OCI-LY1 (cell line): ENCODE measurements around the gene ASPHD1.

ENCODE experiments used
- EZH2 ChIP-seq: fragments of 200-600 bp; sonication (generic), shearing (Covaris generic); IDR thresholded peaks from 2 replicates; pipeline ENCODE4 v1.8.0; 2017; ENCODE audit warnings: borderline replicate concordance, mixed run types, mild to moderate bottlenecking, antibody characterized with exemption, low read length, moderate library complexity, mixed read lengths
- TF ChIP-seq, protein P1 (sequence below): fragments of 200-600 bp; sonication (generic), shearing (Covaris generic); IDR thresholded peaks from 2 replicates; pipeline ENCODE4 v1.5.1; 2017; ENCODE audit warnings: mild to moderate bottlenecking, antibody characterized with exemption, low read length, moderate library complexity, mixed read lengths

DNA sequence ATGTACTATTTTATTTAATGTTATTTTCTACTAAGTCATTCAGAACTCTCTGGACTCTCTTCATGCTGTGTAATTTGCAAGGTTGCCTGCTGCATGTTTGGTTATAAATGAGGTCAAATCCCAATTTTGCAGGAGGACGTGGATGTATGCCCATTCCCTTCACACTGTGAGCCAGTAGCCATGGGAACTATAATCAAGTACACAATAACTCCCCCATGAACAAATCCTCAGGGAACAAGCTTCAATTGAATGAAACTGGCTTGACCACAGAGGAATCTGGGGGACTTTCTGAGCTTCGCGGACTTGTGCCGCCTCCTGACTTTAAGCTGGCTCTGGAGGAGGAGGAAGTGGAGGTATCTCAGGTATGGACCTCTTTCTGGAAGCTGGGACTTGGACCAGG lies 40.4 kb downstream of the ASPHD1 start:
- TF ChIP-seq, protein P1, sequence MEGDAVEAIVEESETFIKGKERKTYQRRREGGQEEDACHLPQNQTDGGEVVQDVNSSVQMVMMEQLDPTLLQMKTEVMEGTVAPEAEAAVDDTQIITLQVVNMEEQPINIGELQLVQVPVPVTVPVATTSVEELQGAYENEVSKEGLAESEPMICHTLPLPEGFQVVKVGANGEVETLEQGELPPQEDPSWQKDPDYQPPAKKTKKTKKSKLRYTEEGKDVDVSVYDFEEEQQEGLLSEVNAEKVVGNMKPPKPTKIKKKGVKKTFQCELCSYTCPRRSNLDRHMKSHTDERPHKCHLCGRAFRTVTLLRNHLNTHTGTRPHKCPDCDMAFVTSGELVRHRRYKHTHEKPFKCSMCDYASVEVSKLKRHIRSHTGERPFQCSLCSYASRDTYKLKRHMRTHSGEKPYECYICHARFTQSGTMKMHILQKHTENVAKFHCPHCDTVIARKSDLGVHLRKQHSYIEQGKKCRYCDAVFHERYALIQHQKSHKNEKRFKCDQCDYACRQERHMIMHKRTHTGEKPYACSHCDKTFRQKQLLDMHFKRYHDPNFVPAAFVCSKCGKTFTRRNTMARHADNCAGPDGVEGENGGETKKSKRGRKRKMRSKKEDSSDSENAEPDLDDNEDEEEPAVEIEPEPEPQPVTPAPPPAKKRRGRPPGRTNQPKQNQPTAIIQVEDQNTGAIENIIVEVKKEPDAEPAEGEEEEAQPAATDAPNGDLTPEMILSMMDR, result no peak
- no peak for TF ChIP-seq EZH2
